ENCODE data around the gene SSBP3. TPM values are rescaled to one million over a fixed set of nuclear protein-coding genes. Genes with fewer than 3 reads are reported as not detected.

SSBP3 gene
- total RNA-seq, 3 donors from 2014 or later (not counting 1 experiment from before 2014, with no cell fraction given), result 162 to 224 (median 164) TPM

DNA sequence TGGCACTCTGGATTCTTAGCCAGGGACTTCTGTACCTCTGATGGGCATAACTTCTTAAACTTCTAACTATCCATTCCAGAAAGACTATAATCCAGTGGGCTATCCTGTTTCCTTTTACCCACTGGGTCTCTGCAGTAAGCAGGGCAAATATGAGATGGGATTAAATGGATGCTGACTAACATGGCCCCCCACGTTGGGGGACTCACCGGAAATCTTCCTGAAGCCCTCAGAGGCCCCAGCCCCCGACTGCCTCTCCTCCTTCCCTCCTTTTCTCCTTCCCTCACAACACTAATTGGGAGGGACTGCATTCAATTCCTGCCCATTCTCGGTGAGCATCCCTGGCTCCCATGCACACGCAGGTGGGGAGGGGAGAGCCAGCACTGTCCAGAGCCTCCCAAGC lies 70.1 kb downstream of the SSBP3 start:
- H3K27me3 ChIP-seq (ENCODE audit: control insufficient read depth, insufficient read depth, low read length), result no peaks in the 10 kb centered on the region
- WGBS (ENCODE audit: insufficient coverage), result 96% methylated on average over 5 of the region's 5 CpGs
- peaks cover 81 to 88% of the 10 kb centered on the region in 2 donors for H3K4me1 Mint-ChIP-seq
- ATAC-seq (no peak), DNase-seq (no peak)
- H3K4me1 ChIP-seq (ENCODE audit: control insufficient read depth, insufficient read depth, low read length), result peaks cover 51% of the 10 kb centered on the region
- no peaks in the 10 kb centered on the region for H3K36me3 ChIP-seq (ENCODE audit: control insufficient read depth, insufficient read depth, low read length)
- H3K9me3 ChIP-seq (ENCODE audit: control insufficient read depth, insufficient read depth, low read length), result no peaks in the 10 kb centered on the region
- H3K27ac Mint-ChIP-seq, result peak overlapping the region; percentile 76 to 80
- H3K4me3 Mint-ChIP-seq, result no peak overlapping the region
- no peaks in the 10 kb centered on the region for H3K36me3 Mint-ChIP-seq
- H3K27me3 Mint-ChIP-seq (ENCODE audit: low read depth in 2 of 2), result no peaks in the 10 kb centered on the region
- intact Hi-C loops (cut with micrococcal nuclease), result no loop called here
- H3K27ac ChIP-seq (ENCODE audit: low read length), result no peak overlapping the region
- TF ChIP-seq, protein P1, sequence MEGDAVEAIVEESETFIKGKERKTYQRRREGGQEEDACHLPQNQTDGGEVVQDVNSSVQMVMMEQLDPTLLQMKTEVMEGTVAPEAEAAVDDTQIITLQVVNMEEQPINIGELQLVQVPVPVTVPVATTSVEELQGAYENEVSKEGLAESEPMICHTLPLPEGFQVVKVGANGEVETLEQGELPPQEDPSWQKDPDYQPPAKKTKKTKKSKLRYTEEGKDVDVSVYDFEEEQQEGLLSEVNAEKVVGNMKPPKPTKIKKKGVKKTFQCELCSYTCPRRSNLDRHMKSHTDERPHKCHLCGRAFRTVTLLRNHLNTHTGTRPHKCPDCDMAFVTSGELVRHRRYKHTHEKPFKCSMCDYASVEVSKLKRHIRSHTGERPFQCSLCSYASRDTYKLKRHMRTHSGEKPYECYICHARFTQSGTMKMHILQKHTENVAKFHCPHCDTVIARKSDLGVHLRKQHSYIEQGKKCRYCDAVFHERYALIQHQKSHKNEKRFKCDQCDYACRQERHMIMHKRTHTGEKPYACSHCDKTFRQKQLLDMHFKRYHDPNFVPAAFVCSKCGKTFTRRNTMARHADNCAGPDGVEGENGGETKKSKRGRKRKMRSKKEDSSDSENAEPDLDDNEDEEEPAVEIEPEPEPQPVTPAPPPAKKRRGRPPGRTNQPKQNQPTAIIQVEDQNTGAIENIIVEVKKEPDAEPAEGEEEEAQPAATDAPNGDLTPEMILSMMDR (IDR thresholded peaks at IDR 0.05), result no peak
- no peak overlapping the region for H3K4me3 ChIP-seq (ENCODE audit: low read length)
- H3K9me3 Mint-ChIP-seq, result no peaks in the 10 kb centered on the region

GRCh38 chr1:54335755-54336108 lies 70.5 kb downstream of the SSBP3 start:
- Mint-ChIP-seq H3K27ac (peak overlapping the region; percentile 76 to 80), H3K36me3 (no peaks in the 10 kb centered on the region), H3K4me3 (no peak overlapping the region), H3K27me3 (ENCODE audit: low read depth in 2 of 2) (no peaks in the 10 kb centered on the region), H3K4me1 (peaks cover 81 to 88% of the 10 kb centered on the region in 2 donors), H3K9me3 (no peaks in the 10 kb centered on the region)
- H3K36me3 ChIP-seq (ENCODE audit: control insufficient read depth, insufficient read depth, low read length), result no peaks in the 10 kb centered on the region
- H3K4me3 ChIP-seq (ENCODE audit: low read length), result no peak overlapping the region
- H3K9me3 ChIP-seq (ENCODE audit: control insufficient read depth, insufficient read depth, low read length), result no peaks in the 10 kb centered on the region
- DNase-seq (no peak), ATAC-seq (no peak)
- H3K27ac ChIP-seq (ENCODE audit: low read length), result no peak overlapping the region
- 78% methylated on average over 7 of the region's 7 CpGs for WGBS (ENCODE audit: insufficient coverage)
- TF ChIP-seq, protein P1 (IDR thresholded peaks at IDR 0.05), result no peak
- intact Hi-C loops (cut with micrococcal nuclease), result no loop called here
- peaks cover 50% of the 10 kb centered on the region for H3K4me1 ChIP-seq (ENCODE audit: control insufficient read depth, insufficient read depth, low read length)
- H3K27me3 ChIP-seq (ENCODE audit: control insufficient read depth, insufficient read depth, low read length), result no peaks in the 10 kb centered on the region

GRCh38 chr1:54335011-54335754 lies 71.0 kb downstream of the SSBP3 start:
- Mint-ChIP-seq H3K36me3 (no peaks in the 10 kb centered on the region), H3K27me3 (ENCODE audit: low read depth in 2 of 2) (no peaks in the 10 kb centered on the region), H3K4me3 (no peak overlapping the region), H3K9me3 (no peaks in the 10 kb centered on the region), H3K27ac (peak overlapping the region; percentile 76 to 80), H3K4me1 (peaks cover 81 to 88% of the 10 kb centered on the region in 2 donors)
- Histone ChIP-seq H3K4me1 (ENCODE audit: control insufficient read depth, insufficient read depth, low read length) (peaks cover 47% of the 10 kb centered on the region), H3K27me3 (ENCODE audit: control insufficient read depth, insufficient read depth, low read length) (no peaks in the 10 kb centered on the region), H3K36me3 (ENCODE audit: control insufficient read depth, insufficient read depth, low read length) (no peaks in the 10 kb centered on the region), H3K9me3 (ENCODE audit: control insufficient read depth, insufficient read depth, low read length) (no peaks in the 10 kb centered on the region), H3K4me3 (ENCODE audit: low read length) (no peak overlapping the region), H3K27ac (ENCODE audit: low read length) (no peak overlapping the region)
- intact Hi-C loops (cut with micrococcal nuclease), result no loop called here
- 85% methylated on average over 12 of the region's 13 CpGs for WGBS (ENCODE audit: insufficient coverage)
- ATAC-seq (no peak), DNase-seq (no peak)
- TF ChIP-seq, protein P1 (IDR thresholded peaks at IDR 0.05), result no peak

All from natural killer cell (primary cell).